SK-N-MC (cell line): ENCODE results near the gene TRIM71.
"Not testable (repeated sequence)": the region's sequence is repeated elsewhere in the genome, so short reads cannot be mapped to it uniquely, and the experiment has no call there.

Experiments
- DNase-seq: peaks from one replicate; pipeline ENCODE4 v3.0.0-alpha.2; 2011; ENCODE audit warnings: low read depth, low spot score
- H3K27ac ChIP-seq: fragments of 200-600 bp; sonication (generic); 2 replicates; pipeline ENCODE4 v1.5.1; 2016; ENCODE audit warnings: mixed run types
- H3K36me3 ChIP-seq: fragments of 200-600 bp; sonication (generic); 2 replicates; pipeline ENCODE4 v1.6.1; 2017; ENCODE audit warnings: antibody characterized with exemption, low read length, mixed read lengths; ENCODE audit not compliant: insufficient read depth
- H3K4me3 ChIP-seq: fragments of 200-600 bp; sonication (generic); 2 replicates; pipeline ENCODE4 v1.5.1; 2016
- H3K9ac ChIP-seq: fragments of 200-600 bp; sonication (generic); 2 replicates; pipeline ENCODE4 v1.8.0; 2017; ENCODE audit warnings: mixed run types, mixed read lengths; ENCODE audit not compliant: insufficient read length
- H3K9me3 ChIP-seq: fragments of 200-600 bp; sonication (generic); 2 replicates; pipeline ENCODE4 v1.6.1; 2017; ENCODE audit warnings: low read depth, mild to moderate bottlenecking, antibody characterized with exemption, low read length, moderate library complexity, mixed read lengths
- EZH2 ChIP-seq: fragments of 200-600 bp; sonication (generic); IDR thresholded peaks from one replicate; pipeline ENCODE4 v1.6.1; 2017; ENCODE audit warnings: antibody characterized with exemption
- FOXP2 ChIP-seq: optimal IDR thresholded peaks from 2 replicates; pipeline ENCODE3; 2011; ENCODE audit warnings: mild to moderate bottlenecking, moderate library complexity; ENCODE audit not compliant: insufficient read depth; ENCODE audit errors: extremely low read length, control extremely low read depth
- POLR2AphosphoS5 ChIP-seq: IDR thresholded peaks from 2 replicates; pipeline ENCODE4 v1.6.1; 2012; ENCODE audit warnings: mild to moderate bottlenecking, low read depth, low read length, borderline replicate concordance

The TRIM71 gene

GRCh38 chr3:32822609-32823498 is 5.1 kb downstream of the TRIM71 start:
- peaks cover 17% of the 10 kb centered on the region for H3K36me3 ChIP-seq
- no peak overlapping the region for H3K9ac ChIP-seq
- TF ChIP-seq POLR2AphosphoS5, result no peak
- no peak for TF ChIP-seq FOXP2
- no peak for TF ChIP-seq EZH2
- no peak overlapping the region for H3K27ac ChIP-seq
- DNase-seq, result no peak
- H3K4me3 ChIP-seq, result no peak overlapping the region
- no peaks in the 10 kb centered on the region for H3K9me3 ChIP-seq

GRCh38 chr3:32823641-32824184 is 5.9 kb downstream of the TRIM71 start:
- not testable (repeated sequence) for H3K9ac ChIP-seq, H3K4me3 ChIP-seq, H3K27ac ChIP-seq, DNase-seq, H3K9me3 ChIP-seq
- H3K36me3 ChIP-seq, result peaks cover 15% of the 10 kb centered on the region

GRCh38 chr3:32825601-32826375 is 8.0 kb downstream of the TRIM71 start:
- no peak overlapping the region for H3K4me3 ChIP-seq
- TF ChIP-seq EZH2 (no peak), FOXP2 (no peak), POLR2AphosphoS5 (no peak)

DNA sequence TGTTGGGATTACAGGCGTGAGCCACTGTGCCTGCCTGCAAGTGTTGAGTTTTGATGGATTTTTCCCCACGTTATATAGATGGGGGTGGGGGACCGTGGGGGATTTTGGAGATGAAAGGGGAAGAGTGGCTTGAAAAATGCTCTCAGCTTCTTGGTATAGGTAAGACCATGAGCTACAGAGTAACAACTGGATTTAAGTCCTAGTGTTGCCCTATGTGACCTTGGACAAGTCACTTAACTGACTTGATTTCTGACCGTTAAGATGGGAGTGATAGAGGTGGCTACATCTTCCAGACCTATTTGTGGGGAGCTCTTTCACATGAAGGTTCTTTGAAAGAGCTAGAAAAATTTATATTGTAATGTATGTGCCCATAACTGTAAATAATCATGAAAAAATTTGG is 13.3 kb downstream of the TRIM71 start:
- H3K27ac ChIP-seq, result no peak overlapping the region
- H3K36me3 ChIP-seq, result no peaks in the 10 kb centered on the region
- H3K4me3 ChIP-seq, result no peak overlapping the region
- no peak for DNase-seq
- TF ChIP-seq EZH2 (no peak), FOXP2 (no peak), POLR2AphosphoS5 (no peak)
- no peak overlapping the region for H3K9ac ChIP-seq
- no peaks in the 10 kb centered on the region for H3K9me3 ChIP-seq

More at GRCh38 chr3:32825601-32826375, 8.0 kb downstream of the TRIM71 start:
- H3K9ac ChIP-seq, result no peak overlapping the region
- no peaks in the 10 kb centered on the region for H3K36me3 ChIP-seq
- H3K27ac ChIP-seq, result no peak overlapping the region
- DNase-seq, result no peak
- H3K9me3 ChIP-seq, result no peaks in the 10 kb centered on the region

DNA sequence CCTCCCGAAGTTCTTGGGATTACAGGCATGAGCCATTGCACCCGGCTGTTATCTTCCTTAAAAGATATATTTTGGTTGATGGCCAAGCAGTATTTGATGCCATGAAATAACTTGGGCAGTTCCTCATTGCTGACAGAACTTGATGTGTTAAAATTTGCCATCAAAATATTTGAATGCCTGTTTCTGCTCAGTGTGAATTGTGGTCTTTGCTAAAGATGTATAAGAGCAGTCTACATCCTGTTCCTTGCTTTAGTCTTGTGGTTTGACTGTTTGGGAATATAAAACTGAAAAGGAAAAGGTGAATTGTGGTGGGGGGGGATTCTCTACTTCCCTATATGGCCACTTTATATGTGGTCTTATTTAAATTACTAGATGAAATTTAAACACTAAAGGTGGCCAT is 14.0 kb downstream of the TRIM71 start:
- no peaks in the 10 kb centered on the region for H3K36me3 ChIP-seq
- H3K27ac ChIP-seq, result no peak overlapping the region
- H3K9me3 ChIP-seq, result no peaks in the 10 kb centered on the region
- no peak for DNase-seq
- TF ChIP-seq EZH2 (no peak), FOXP2 (no peak), POLR2AphosphoS5 (no peak)
- H3K4me3 ChIP-seq, result no peak overlapping the region
- H3K9ac ChIP-seq, result no peak overlapping the region

DNA sequence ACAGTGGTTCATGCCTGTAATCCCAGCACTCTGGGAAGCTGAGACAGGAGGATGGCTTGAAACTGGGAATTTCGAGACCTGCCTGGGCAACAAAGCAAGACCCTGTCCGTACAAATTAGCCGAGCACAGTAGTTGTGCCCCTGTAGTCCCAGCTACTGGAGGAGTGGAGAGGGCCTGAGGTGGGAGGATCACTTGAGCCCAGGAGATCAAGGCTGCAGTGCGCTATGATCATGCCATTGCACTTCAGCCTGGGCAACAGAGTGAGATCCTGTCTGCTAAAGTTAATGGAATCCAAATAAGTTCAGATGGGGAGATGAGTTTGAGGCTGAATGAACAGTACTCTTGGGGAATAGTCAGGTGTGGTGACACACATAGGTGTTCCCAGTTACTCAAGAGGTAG is 14.4 kb downstream of the TRIM71 start:
- no peak overlapping the region for H3K27ac ChIP-seq
- no peak for DNase-seq
- TF ChIP-seq FOXP2 (no peak), POLR2AphosphoS5 (no peak), EZH2 (no peak)
- H3K4me3 ChIP-seq, result no peak overlapping the region
- no peak overlapping the region for H3K9ac ChIP-seq
- H3K36me3 ChIP-seq, result no peaks in the 10 kb centered on the region
- no peaks in the 10 kb centered on the region for H3K9me3 ChIP-seq

- H3K4me3 ChIP-seq, result no peak overlapping the region
- no peaks in the 10 kb centered on the region for H3K9me3 ChIP-seq
- H3K36me3 ChIP-seq, result no peaks in the 10 kb centered on the region
- H3K9ac ChIP-seq, result no peak overlapping the region
- no peak overlapping the region for H3K27ac ChIP-seq
- DNase-seq, result no peak
- TF ChIP-seq EZH2 (no peak), POLR2AphosphoS5 (no peak), FOXP2 (no peak)
Measured at GRCh38 chr3:32835049-32835371, 17.2 kb downstream of the TRIM71 start.

- Histone ChIP-seq H3K27ac (no peak overlapping the region), H3K9me3 (no peaks in the 10 kb centered on the region), H3K36me3 (no peaks in the 10 kb centered on the region), H3K9ac (no peak overlapping the region), H3K4me3 (no peak overlapping the region)
- TF ChIP-seq EZH2, result no peak
- no peak for TF ChIP-seq POLR2AphosphoS5
- no peak for TF ChIP-seq FOXP2
- no peak for DNase-seq
Measured at GRCh38 chr3:32835961-32836360, 18.2 kb downstream of the TRIM71 start.
